ENCODE measurements around the gene HDAC2.
"Not testable (repeated sequence)": the region's sequence is repeated elsewhere in the genome, so short reads cannot be mapped to it uniquely, and the experiment has no call there.

HDAC2 gene

GRCh38 chr6:113989675-113990074, 18.7 kb upstream of the HDAC2 start:
- no peak for TF ChIP-seq ZFP3 (CRISPR knock-in tag; IDR thresholded peaks at IDR 0.05)
- no peak for ATAC-seq

- not testable (repeated sequence) for ATAC-seq
Measured at GRCh38 chr6:113982675-113983074, 11.7 kb upstream of the HDAC2 start.

GRCh38 chr6:113982055-113982550, 11.2 kb upstream of the HDAC2 start:
- TF ChIP-seq TOX (CRISPR knock-in tag; IDR thresholded peaks at IDR 0.05; ENCODE audit: borderline replicate concordance) = no peak
- TF ChIP-seq GLIS3 (CRISPR knock-in tag; IDR thresholded peaks at IDR 0.05) = no peak
- TF ChIP-seq RARB (CRISPR knock-in tag; IDR thresholded peaks at IDR 0.05) = no peak
- TF ChIP-seq ZNF565 (CRISPR knock-in tag; conservative IDR thresholded peaks at IDR 0.05; ENCODE audit: low read depth) = no peak
- no peak for ATAC-seq

GRCh38 chr6:113980937-113981554, 10.1 kb upstream of the HDAC2 start:
- no peak for TF ChIP-seq ISL1 (CRISPR knock-in tag; IDR thresholded peaks at IDR 0.05)
- no peak for TF ChIP-seq TSHZ2 (CRISPR knock-in tag; IDR thresholded peaks at IDR 0.05)
- TF ChIP-seq ZNF70 (CRISPR knock-in tag; IDR thresholded peaks at IDR 0.05) = no peak
- TF ChIP-seq ZNF565 (CRISPR knock-in tag; conservative IDR thresholded peaks at IDR 0.05; ENCODE audit: low read depth) = no peak
- TF ChIP-seq ZFP30 (CRISPR knock-in tag; IDR thresholded peaks at IDR 0.05) = no peak
- no peak for TF ChIP-seq CSRNP3 (CRISPR knock-in tag; IDR thresholded peaks at IDR 0.05)
- no peak for TF ChIP-seq TOX (CRISPR knock-in tag; IDR thresholded peaks at IDR 0.05; ENCODE audit: borderline replicate concordance)
- TF ChIP-seq PATZ1 (CRISPR knock-in tag; IDR thresholded peaks at IDR 0.05; ENCODE audit: borderline replicate concordance) = no peak
- no peak for TF ChIP-seq ZNF8 (CRISPR knock-in tag; IDR thresholded peaks at IDR 0.05)
- peak; percentile 97 for ATAC-seq

GRCh38 chr6:113979937-113980336, 9.0 kb upstream of the HDAC2 start:
- TF ChIP-seq TCF4 (CRISPR knock-in tag; IDR thresholded peaks at IDR 0.05; ENCODE audit: borderline replicate concordance) (no peak), CSDC2 (CRISPR knock-in tag; IDR thresholded peaks at IDR 0.05) (no peak), ZFP30 (CRISPR knock-in tag; IDR thresholded peaks at IDR 0.05) (no peak), PATZ1 (CRISPR knock-in tag; IDR thresholded peaks at IDR 0.05; ENCODE audit: borderline replicate concordance) (no peak), SNAI2 (CRISPR knock-in tag; IDR thresholded peaks at IDR 0.05) (no peak), GLIS3 (CRISPR knock-in tag; IDR thresholded peaks at IDR 0.05) (no peak), ISL1 (CRISPR knock-in tag; IDR thresholded peaks at IDR 0.05) (no peak), POU6F1 (CRISPR knock-in tag; IDR thresholded peaks at IDR 0.05; ENCODE audit: borderline replicate concordance, low read depth) (no peak), TSHZ2 (CRISPR knock-in tag; IDR thresholded peaks at IDR 0.05) (no peak), PPARA (CRISPR knock-in tag; IDR thresholded peaks at IDR 0.05; ENCODE audit: borderline replicate concordance) (no peak), ZNF70 (CRISPR knock-in tag; IDR thresholded peaks at IDR 0.05) (no peak), BACH2 (CRISPR knock-in tag; IDR thresholded peaks at IDR 0.05; ENCODE audit: borderline replicate concordance) (no peak), ESRRG (CRISPR knock-in tag; IDR thresholded peaks at IDR 0.05) (no peak)

More at GRCh38 chr6:113979937-113980336, 9.0 kb upstream of the HDAC2 start:
- no peak for ATAC-seq

Measured in SK-N-SH treated with all-trans-retinoic acid at 6 μM for 48 hours (cell line).